GM18508 (cell line): Measurements from ENCODE around the gene UBE2B.
"Not testable (repeated sequence)": the region's sequence is repeated elsewhere in the genome, so short reads cannot be mapped to it uniquely, and the experiment has no call there.

Experiments used
- ATAC-seq: cut with Tn5 transposase; IDR thresholded peaks from one replicate; pipeline ENCODE4 v1.9.1; 2021; ENCODE audit warnings: moderate number of reproducible peaks; ENCODE audit not compliant: insufficient read depth, unreplicated experiment

UBE2B gene

GRCh38 chr5:134397196-134397595 lies 25.8 kb downstream of the UBE2B start:
- no peak for ATAC-seq

GRCh38 chr5:134398609-134399155 lies 27.3 kb downstream of the UBE2B start:
- no peak for ATAC-seq

GRCh38 chr5:134403951-134404350 lies 32.6 kb downstream of the UBE2B start:
- ATAC-seq, result no peak

- ATAC-seq, result no peak
These were observed 35.0 kb downstream of the UBE2B start for GRCh38 chr5:134406390-134406789.

- no peak for ATAC-seq
These were observed 38.0 kb downstream of the UBE2B start for GRCh38 chr5:134409321-134409720.

- no peak for ATAC-seq
These were observed 39.5 kb downstream of the UBE2B start for GRCh38 chr5:134410822-134411221.

- ATAC-seq, result no peak
These were observed 39.8 kb downstream of the UBE2B start for GRCh38 chr5:134411228-134411545.

GRCh38 chr5:134411546-134412266 lies 40.3 kb downstream of the UBE2B start, which contains the start of gene CDKN2AIPNL:
Gene CDKN2AIPNL, minus strand, starts transcription at chr5:134411881. Its CDS starts 27 bp downstream, at chr5:134411854.
- peak; percentile 62 for ATAC-seq

- ATAC-seq, result no peak
These were observed 41.7 kb downstream of the UBE2B start for GRCh38 chr5:134413046-134413445.

- no peak for ATAC-seq
These were observed 46.3 kb downstream of the UBE2B start for GRCh38 chr5:134417707-134418106.

GRCh38 chr5:134418958-134419357 lies 47.6 kb downstream of the UBE2B start:
- ATAC-seq, result no peak

GRCh38 chr5:134420343-134420742 lies 49.0 kb downstream of the UBE2B start:
- ATAC-seq, result no peak

- not testable (repeated sequence) for ATAC-seq
These were observed 49.7 kb downstream of the UBE2B start for GRCh38 chr5:134421038-134421437.

- no peak for ATAC-seq
These were observed 51.5 kb downstream of the UBE2B start for GRCh38 chr5:134422791-134423365.

- no peak for ATAC-seq
These were observed 52.0 kb downstream of the UBE2B start for GRCh38 chr5:134423376-134423775.

- no peak for ATAC-seq
These were observed 55.0 kb downstream of the UBE2B start for GRCh38 chr5:134426361-134426760.

GRCh38 chr5:134427540-134428041 lies 56.2 kb downstream of the UBE2B start:
- ATAC-seq, result no peak

GRCh38 chr5:134430001-134430569 lies 58.7 kb downstream of the UBE2B start:
- ATAC-seq, result no peak

GRCh38 chr5:134432174-134432573 lies 60.8 kb downstream of the UBE2B start:
- no peak for ATAC-seq

GRCh38 chr5:134432677-134433359 lies 61.4 kb downstream of the UBE2B start:
- ATAC-seq, result no peak

GRCh38 chr5:134435560-134435959 lies 64.2 kb downstream of the UBE2B start:
- ATAC-seq, result no peak
